Measurements from ENCODE around the gene SLC22A9.

Gene SLC22A9

DNA sequence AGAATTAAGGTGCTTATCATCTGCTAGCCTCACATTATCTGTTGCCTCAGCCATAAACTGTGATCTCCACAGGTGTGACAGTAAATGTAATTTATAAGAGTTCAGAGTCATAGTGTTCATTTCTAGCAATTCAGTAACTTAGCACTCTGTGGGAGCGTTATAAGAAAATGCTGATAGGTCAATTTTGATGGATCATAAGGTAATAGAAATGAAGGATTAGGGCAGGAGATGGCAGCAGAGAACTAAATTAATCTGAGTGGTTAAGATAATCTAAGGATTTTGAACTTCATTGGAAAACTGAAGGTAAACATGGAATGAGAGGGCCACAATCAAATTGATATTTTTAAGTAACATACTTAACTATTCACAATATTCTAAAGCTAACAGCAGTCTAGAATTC, 26.5 kb upstream of the SLC22A9 start:
- Histone ChIP-seq H3K27me3 (ENCODE audit: insufficient read depth, poor library complexity, severe bottlenecking) (no peaks in the 10 kb centered on the region), H3K27ac (replicated peaks) (no peak overlapping the region), H3K4me3 (replicated peaks; ENCODE audit: insufficient read depth, low read length) (no peak overlapping the region)
- no peak for TF ChIP-seq GABPA (IDR thresholded peaks at IDR 0.05; ENCODE audit: low read depth)
- TF ChIP-seq POLR2AphosphoS5 (IDR thresholded peaks at IDR 0.05; ENCODE audit: low read depth) = no peak
- TF ChIP-seq, protein P1, sequence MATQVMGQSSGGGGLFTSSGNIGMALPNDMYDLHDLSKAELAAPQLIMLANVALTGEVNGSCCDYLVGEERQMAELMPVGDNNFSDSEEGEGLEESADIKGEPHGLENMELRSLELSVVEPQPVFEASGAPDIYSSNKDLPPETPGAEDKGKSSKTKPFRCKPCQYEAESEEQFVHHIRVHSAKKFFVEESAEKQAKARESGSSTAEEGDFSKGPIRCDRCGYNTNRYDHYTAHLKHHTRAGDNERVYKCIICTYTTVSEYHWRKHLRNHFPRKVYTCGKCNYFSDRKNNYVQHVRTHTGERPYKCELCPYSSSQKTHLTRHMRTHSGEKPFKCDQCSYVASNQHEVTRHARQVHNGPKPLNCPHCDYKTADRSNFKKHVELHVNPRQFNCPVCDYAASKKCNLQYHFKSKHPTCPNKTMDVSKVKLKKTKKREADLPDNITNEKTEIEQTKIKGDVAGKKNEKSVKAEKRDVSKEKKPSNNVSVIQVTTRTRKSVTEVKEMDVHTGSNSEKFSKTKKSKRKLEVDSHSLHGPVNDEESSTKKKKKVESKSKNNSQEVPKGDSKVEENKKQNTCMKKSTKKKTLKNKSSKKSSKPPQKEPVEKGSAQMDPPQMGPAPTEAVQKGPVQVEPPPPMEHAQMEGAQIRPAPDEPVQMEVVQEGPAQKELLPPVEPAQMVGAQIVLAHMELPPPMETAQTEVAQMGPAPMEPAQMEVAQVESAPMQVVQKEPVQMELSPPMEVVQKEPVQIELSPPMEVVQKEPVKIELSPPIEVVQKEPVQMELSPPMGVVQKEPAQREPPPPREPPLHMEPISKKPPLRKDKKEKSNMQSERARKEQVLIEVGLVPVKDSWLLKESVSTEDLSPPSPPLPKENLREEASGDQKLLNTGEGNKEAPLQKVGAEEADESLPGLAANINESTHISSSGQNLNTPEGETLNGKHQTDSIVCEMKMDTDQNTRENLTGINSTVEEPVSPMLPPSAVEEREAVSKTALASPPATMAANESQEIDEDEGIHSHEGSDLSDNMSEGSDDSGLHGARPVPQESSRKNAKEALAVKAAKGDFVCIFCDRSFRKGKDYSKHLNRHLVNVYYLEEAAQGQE (IDR thresholded peaks at IDR 0.05; ENCODE audit: insufficient replicate concordance, low read depth) = no peak
- TF ChIP-seq, protein P2, sequence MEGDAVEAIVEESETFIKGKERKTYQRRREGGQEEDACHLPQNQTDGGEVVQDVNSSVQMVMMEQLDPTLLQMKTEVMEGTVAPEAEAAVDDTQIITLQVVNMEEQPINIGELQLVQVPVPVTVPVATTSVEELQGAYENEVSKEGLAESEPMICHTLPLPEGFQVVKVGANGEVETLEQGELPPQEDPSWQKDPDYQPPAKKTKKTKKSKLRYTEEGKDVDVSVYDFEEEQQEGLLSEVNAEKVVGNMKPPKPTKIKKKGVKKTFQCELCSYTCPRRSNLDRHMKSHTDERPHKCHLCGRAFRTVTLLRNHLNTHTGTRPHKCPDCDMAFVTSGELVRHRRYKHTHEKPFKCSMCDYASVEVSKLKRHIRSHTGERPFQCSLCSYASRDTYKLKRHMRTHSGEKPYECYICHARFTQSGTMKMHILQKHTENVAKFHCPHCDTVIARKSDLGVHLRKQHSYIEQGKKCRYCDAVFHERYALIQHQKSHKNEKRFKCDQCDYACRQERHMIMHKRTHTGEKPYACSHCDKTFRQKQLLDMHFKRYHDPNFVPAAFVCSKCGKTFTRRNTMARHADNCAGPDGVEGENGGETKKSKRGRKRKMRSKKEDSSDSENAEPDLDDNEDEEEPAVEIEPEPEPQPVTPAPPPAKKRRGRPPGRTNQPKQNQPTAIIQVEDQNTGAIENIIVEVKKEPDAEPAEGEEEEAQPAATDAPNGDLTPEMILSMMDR (IDR thresholded peaks at IDR 0.05; ENCODE audit: insufficient read depth, low read length) = no peak
- no peak for DNase-seq (ENCODE audit: low read depth in 1 of 2, low spot score in 1 of 2)

DNA sequence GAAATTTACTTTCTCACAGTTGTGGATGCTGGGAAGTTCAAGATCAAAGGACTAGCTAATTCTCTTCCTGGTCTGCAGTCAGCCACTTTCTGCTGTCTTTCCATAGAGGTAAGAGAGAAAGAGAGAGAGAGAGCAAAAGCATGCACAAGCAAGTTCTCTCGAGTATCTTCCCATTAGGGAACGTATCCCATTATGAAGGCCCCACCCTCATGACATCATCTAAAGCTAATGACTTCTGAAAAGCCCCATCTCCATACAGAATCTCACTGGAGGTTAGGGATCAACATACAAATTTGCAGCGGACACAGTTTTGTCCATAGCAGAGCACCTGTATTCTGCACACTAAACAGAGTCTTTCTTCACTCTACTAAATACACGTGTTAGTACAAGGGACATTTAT, 17.4 kb upstream of the SLC22A9 start:
- H3K27me3 ChIP-seq (ENCODE audit: insufficient read depth, poor library complexity, severe bottlenecking) = no peaks in the 10 kb centered on the region
- TF ChIP-seq GABPA (IDR thresholded peaks at IDR 0.05; ENCODE audit: low read depth) (no peak), SPI1 (IDR thresholded peaks at IDR 0.05; ENCODE audit: borderline replicate concordance, low read depth) (no peak), POLR2AphosphoS5 (IDR thresholded peaks at IDR 0.05; ENCODE audit: low read depth) (no peak)
- TF ChIP-seq, protein P2 (IDR thresholded peaks at IDR 0.05; ENCODE audit: insufficient read depth, low read length) = no peak
- TF ChIP-seq, protein P1 (IDR thresholded peaks at IDR 0.05; ENCODE audit: insufficient replicate concordance, low read depth) = no peak
- no peak overlapping the region for H3K4me3 ChIP-seq (replicated peaks; ENCODE audit: insufficient read depth, low read length)
- no peak overlapping the region for H3K27ac ChIP-seq (replicated peaks)
- no peak for DNase-seq (ENCODE audit: low read depth in 1 of 2, low spot score in 1 of 2)

GRCh38 chr11:63362196-63362793, 7.3 kb upstream of the SLC22A9 start:
- DNase-seq (ENCODE audit: low read depth in 1 of 2, low spot score in 1 of 2) = no peak
- TF ChIP-seq GABPA (IDR thresholded peaks at IDR 0.05; ENCODE audit: low read depth) (no peak), SPI1 (IDR thresholded peaks at IDR 0.05; ENCODE audit: borderline replicate concordance, low read depth) (no peak), POLR2AphosphoS5 (IDR thresholded peaks at IDR 0.05; ENCODE audit: low read depth) (no peak)
- TF ChIP-seq, protein P1 (IDR thresholded peaks at IDR 0.05; ENCODE audit: insufficient replicate concordance, low read depth) = no peak
- TF ChIP-seq, protein P2 (IDR thresholded peaks at IDR 0.05; ENCODE audit: insufficient read depth, low read length) = no peak
- Histone ChIP-seq H3K27ac (replicated peaks) (no peak overlapping the region), H3K4me3 (replicated peaks; ENCODE audit: insufficient read depth, low read length) (no peak overlapping the region), H3K27me3 (ENCODE audit: insufficient read depth, poor library complexity, severe bottlenecking) (peaks cover 3% of the 10 kb centered on the region)
